ENCODE measurements around the gene ATP11B.

DNA sequence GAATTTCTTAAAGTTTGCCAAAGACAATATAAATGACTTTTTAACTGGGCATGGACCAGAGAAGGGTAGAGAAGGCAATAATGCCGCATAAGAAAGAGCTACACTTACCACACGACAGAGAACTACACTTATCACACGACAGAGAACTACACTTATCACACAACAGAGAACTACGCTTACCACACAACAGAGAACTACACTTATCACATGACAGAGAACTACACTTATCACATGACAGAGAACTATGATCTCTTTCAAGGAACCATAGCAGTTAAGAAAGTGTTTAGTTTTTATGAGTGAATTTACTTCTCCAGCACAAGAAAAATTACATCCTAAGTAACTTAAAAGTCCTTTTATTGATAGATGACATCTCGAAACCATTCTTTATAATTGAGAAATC is 155.0 kb downstream of the ATP11B start:
- TF ChIP-seq CTCF (conservative IDR thresholded peaks at IDR 0.05 in 1 of 2, IDR thresholded peaks at IDR 0.05 in 1 of 2; ENCODE audit: extremely low read depth in 1 of 2, insufficient read depth in 1 of 2, low read depth in 1 of 2, low read length in 2 of 2) (no peak), EZH2 (IDR thresholded peaks at IDR 0.05; ENCODE audit: borderline replicate concordance, low read length) (no peak)

Measured in mammary epithelial cell (primary cell).